HUES48 (cell line): ENCODE measurements around the gene TAGAP.

Source experiments
- H3K27ac ChIP-seq: one replicate; pipeline ENCODE4 v1.7.0; 2013; ENCODE audit warnings: low read depth, low read length, inconsistent platforms
- H3K27me3 ChIP-seq: 2 replicates; pipeline ENCODE4 v1.6.1; 2013; ENCODE audit warnings: mild to moderate bottlenecking, low read length; ENCODE audit not compliant: control insufficient read depth, insufficient read depth
- H3K36me3 ChIP-seq: 2 replicates; pipeline ENCODE4 v1.6.1; 2013; ENCODE audit warnings: low read length; ENCODE audit not compliant: control insufficient read depth, insufficient read depth
- H3K4me1 ChIP-seq: 2 replicates; pipeline ENCODE4 v1.6.1; 2013; ENCODE audit warnings: mild to moderate bottlenecking, low read length; ENCODE audit not compliant: control insufficient read depth, insufficient read depth
- H3K4me3 ChIP-seq: 2 replicates; pipeline ENCODE4 v1.5.1; 2013; ENCODE audit warnings: mild to moderate bottlenecking, low read depth, low read length
- H3K9ac ChIP-seq: 2 replicates; pipeline ENCODE4 v1.6.1; 2013; ENCODE audit warnings: mild to moderate bottlenecking, low read depth, low read length, moderate library complexity
- H3K9me3 ChIP-seq: 2 replicates; pipeline ENCODE4 v1.6.1; 2013; ENCODE audit warnings: low read length; ENCODE audit not compliant: control insufficient read depth, insufficient read depth

Gene TAGAP, protein sequence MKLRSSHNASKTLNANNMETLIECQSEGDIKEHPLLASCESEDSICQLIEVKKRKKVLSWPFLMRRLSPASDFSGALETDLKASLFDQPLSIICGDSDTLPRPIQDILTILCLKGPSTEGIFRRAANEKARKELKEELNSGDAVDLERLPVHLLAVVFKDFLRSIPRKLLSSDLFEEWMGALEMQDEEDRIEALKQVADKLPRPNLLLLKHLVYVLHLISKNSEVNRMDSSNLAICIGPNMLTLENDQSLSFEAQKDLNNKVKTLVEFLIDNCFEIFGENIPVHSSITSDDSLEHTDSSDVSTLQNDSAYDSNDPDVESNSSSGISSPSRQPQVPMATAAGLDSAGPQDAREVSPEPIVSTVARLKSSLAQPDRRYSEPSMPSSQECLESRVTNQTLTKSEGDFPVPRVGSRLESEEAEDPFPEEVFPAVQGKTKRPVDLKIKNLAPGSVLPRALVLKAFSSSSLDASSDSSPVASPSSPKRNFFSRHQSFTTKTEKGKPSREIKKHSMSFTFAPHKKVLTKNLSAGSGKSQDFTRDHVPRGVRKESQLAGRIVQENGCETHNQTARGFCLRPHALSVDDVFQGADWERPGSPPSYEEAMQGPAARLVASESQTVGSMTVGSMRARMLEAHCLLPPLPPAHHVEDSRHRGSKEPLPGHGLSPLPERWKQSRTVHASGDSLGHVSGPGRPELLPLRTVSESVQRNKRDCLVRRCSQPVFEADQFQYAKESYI

DNA sequence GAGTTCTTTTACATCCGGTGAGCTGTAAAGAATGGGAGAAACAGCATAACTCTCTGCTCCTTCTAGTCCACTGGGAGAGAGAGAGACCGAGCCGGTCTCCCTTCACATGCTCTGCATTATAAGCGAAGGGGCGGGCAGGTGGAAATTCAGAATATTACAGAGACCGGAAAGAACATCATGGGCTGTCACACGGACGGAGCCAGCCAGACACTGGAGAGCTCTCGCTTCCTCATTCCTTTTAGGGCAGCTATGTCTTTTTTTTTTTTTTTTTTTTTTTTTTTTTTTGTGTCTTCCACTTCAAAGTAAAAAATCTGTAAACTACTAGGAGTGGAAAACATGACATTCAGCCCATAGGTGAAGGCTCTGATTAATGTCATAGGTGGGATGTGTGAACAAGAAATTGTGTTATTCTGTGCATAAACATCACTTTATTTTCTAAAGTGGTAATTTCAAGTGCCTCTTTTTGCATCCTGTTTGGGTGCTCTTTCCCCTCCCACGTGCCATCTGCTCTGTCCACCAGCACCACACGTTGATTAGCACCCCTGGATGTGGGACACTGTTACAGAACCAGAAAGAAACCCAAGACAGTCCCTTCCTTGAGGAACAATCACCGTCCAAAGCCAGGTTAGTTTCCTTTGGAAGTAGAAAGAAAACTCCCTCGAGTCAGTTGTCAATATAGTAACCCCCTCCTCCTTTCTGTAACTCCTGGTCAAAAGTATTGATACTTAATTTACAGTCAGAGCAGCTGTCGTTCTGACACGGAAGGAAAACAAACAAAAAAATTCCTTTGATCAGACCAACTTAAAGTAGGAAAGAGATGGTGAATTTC is at the start of gene TAGAP:
TAGAP (minus strand) TSS at position 93 of the 829 bp plus-strand sequence. CDS start 845 bp downstream, outside the sequence.
- H3K4me3 ChIP-seq: no peak within 1 kb of the TSS
- no peak within 1 kb of the TSS for H3K27ac ChIP-seq
- no peaks in the 10 kb centered on the region for H3K9me3 ChIP-seq
- H3K36me3 ChIP-seq: no peaks in the 10 kb centered on the region
- H3K4me1 ChIP-seq: peaks cover 9% of the 10 kb centered on the region
- H3K9ac ChIP-seq: no peak within 1 kb of the TSS
- H3K27me3 ChIP-seq: no peaks in the 10 kb centered on the region

DNA sequence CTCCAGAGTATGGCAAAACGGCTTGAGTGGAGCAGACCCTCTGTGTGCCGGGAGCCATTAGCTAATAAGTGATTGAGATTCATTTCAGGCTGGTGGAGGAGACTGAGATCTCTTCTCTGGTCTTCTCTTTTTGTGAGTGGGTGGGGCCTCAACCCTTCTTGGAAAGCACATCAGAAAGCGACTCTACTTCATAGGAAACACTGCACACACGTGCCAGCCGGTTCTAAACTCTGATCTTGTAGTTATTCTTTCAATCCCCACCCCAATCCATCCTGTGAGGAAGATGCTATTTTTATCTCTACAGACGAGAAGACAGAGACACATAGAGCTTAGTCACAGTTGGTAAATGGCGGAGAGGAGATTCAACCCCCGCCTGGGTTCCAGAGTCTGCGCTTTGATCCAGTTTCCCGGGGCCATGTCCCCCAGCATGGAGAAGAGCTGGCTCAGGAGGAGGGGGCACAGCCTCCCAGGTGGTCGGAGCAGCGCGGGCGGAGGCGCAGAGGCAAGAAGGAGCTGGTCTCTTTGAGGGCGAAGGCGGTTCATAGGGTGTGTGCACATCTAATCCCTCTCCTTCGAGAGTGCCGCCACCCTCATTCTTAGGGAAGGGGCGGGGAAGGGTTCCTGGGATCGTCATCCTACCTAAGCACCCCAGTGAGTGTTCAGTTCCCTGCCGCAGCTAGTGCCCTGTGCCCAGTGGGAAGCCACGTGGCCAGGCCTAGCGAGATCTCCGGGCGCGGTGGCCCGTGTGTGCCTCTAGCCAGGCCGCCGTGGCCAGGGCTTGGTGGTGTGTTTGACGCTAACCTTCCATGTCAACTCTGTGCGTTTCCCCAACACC is 49.0 kb upstream of the TAGAP start:
- Histone ChIP-seq H3K9ac (no peak overlapping the region), H3K4me1 (no peaks in the 10 kb centered on the region)

DNA sequence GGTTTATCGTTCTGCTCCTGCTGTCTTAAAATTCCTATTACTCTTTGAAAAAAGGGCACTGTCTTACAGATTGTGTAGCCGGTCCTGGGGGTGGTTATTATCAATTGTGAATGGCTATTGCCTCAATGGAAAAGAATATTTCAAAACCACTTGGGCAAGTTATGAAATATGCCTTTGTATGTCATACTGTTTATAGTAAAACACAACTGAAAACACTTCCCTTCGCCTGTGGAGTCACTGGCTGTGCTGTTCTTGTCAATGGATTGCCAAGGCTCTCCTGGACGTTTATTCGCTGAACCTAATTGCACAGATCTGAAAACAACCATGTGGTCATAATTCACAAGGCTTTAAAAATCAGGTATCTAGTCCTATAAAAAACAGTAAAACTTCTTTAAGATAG is 47.8 kb upstream of the TAGAP start:
- H3K4me3 ChIP-seq: no peak overlapping the region
- H3K36me3 ChIP-seq: no peaks in the 10 kb centered on the region
- no peaks in the 10 kb centered on the region for H3K27me3 ChIP-seq
- H3K4me1 ChIP-seq: no peaks in the 10 kb centered on the region
- H3K27ac ChIP-seq: no peak overlapping the region
- no peaks in the 10 kb centered on the region for H3K9me3 ChIP-seq
- H3K9ac ChIP-seq: no peak overlapping the region

More for the DNA sequence above, 49.0 kb upstream of the TAGAP start:
- H3K36me3 ChIP-seq: no peaks in the 10 kb centered on the region
- H3K27ac ChIP-seq: no peak overlapping the region
- no peaks in the 10 kb centered on the region for H3K27me3 ChIP-seq
- H3K9me3 ChIP-seq: no peaks in the 10 kb centered on the region
- no peak overlapping the region for H3K4me3 ChIP-seq

DNA sequence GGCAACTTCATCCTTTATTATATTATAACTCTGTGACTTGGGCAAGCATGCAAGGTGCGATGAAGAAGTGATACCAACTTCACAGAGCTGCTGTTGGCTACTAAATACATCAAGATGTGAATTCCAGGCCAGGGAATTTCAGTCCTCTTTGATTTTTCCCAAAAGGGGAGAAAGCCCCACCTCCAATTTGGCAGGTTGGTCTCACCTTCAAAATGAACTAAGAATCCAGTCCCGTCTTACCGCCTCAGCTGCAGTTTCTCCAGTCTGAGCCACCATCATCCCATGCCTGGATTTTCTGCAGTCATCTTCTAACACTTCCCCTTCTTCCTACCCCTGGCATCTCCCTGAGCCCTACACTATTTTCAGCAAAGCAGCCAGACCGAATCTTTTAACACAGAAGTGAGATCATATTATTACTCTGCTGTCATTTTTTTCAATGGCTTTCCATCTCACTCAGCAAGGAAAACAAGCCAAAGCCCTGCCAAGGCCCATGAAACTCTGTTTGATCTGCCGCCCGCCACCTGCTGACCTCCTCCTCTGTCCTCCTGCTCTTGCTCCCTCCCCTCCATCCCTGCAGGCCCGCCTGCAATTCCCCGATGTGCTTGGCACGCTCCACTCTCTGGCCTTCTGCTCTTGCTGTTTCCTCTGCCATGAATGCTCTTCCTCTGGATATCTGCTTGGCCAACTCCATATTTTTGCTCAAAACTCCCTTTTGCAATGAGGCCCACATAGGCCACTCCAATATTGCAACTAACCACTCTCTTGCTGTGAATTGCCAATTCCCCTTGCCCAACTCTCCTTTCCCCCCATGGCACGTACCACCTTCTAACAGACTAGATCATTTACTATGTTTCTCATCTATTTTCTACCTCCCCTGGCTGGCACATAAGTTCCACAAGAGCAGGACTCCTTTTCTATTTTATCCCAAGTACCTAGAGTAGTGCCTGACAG is 46.0 kb upstream of the TAGAP start:
- no peak overlapping the region for H3K27ac ChIP-seq
- no peaks in the 10 kb centered on the region for H3K36me3 ChIP-seq
- no peaks in the 10 kb centered on the region for H3K4me1 ChIP-seq

DNA sequence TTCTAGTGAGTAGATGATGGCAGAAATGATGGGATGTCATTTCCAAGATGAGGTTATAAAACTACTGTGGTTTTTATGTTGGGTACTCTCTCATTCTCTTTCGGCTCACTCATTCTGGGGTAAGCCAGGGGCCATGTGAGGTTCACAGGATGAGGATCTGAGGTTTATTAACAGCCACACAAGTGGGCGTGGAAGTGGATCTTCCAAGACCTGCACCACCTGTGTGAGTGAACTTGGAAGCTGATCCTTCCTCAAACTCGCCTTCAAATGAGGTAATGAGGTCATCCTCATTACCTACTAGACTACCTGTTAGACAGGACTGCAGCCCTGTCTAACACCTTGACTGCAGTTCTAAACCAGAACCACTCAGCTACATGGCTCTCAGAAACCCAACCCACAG is 45.1 kb upstream of the TAGAP start:
- H3K27ac ChIP-seq: no peak overlapping the region
- H3K9me3 ChIP-seq: no peaks in the 10 kb centered on the region
- H3K4me1 ChIP-seq: no peaks in the 10 kb centered on the region
- no peak overlapping the region for H3K9ac ChIP-seq
- H3K36me3 ChIP-seq: no peaks in the 10 kb centered on the region
- H3K27me3 ChIP-seq: no peaks in the 10 kb centered on the region
- no peak overlapping the region for H3K4me3 ChIP-seq

More for the DNA sequence above, 46.0 kb upstream of the TAGAP start:
- Histone ChIP-seq H3K27me3 (no peaks in the 10 kb centered on the region), H3K9ac (no peak overlapping the region), H3K4me3 (no peak overlapping the region), H3K9me3 (no peaks in the 10 kb centered on the region)

DNA sequence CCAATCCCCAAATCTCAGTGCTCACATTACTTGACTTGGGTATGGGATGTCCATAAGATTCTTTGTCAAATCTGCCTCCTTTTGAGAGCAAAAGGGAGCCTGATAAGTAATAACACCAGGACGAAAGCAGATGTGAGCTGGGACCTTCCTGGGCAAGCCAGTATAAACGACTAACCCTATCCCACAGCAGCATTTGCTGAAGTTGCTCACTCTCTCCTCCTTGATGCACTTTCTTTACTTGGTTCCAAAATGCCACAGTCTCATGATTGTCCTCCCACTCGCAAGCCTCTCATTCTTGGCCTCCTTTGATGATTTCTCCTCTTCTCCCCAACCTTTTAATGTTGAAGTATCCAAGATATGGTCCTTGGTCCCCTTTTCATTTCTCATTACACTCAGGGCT is 44.7 kb upstream of the TAGAP start:
- no peak overlapping the region for H3K4me3 ChIP-seq
- no peaks in the 10 kb centered on the region for H3K27me3 ChIP-seq
- no peaks in the 10 kb centered on the region for H3K4me1 ChIP-seq
- H3K9ac ChIP-seq: no peak overlapping the region
- no peak overlapping the region for H3K27ac ChIP-seq
- H3K36me3 ChIP-seq: no peaks in the 10 kb centered on the region
- no peaks in the 10 kb centered on the region for H3K9me3 ChIP-seq

DNA sequence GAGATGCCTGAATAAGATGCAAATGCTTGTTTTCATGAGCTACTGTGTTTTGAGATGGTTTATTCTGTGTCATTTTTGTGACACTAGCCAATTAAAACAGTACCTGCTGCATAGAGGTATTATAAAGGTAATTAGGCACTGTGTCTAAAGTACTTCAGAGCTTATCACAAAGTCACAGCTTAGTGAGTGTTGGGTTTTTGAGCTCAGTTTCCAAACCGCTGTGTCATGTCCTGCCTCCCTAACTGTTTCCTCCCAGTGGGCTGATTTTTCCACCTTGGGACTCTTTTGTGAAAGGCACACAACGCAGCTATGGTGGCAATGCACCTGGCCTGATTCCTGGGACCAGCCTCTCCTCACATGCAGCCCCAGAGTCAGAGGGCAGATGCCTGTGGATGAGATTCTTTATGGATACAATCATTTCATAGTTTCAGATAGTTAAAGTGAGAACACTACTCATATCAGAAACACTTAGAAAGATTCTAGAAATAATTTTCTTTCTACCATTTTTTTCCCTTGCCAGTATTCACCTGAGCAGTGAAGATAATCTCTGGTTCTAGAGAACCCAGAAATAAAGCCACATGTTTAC is 41.3 kb upstream of the TAGAP start:
- Histone ChIP-seq H3K4me1 (no peaks in the 10 kb centered on the region; the same call in 1 of the 2 replicates), H3K9ac (no peak overlapping the region), H3K9me3 (no peaks in the 10 kb centered on the region), H3K27me3 (no peaks in the 10 kb centered on the region), H3K27ac (no peak overlapping the region), H3K36me3 (no peaks in the 10 kb centered on the region), H3K4me3 (no peak overlapping the region)

DNA sequence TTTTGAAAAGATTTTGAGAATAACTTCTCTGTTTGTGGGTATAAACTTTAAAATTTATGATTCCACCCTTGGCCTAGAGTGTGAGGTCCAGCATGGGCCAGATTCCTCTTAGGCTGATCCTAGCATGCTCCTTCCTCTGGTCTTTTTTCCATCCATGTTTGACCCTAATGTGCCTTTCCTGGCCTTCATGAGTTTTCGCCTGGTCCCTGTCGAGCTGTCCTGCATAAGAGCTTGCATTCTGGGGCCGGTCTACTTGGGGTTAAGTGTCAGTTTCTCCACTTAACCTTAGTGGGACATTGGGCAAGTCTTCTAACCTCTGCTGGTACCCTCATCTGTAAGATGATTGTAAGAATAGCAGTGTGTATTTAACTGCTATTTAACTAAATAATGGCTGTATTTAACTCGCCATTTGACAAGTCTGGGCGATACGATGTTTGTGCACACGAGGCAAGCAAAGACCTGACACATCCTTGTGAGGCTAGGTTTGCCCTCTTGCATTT is 40.7 kb upstream of the TAGAP start:
- Histone ChIP-seq H3K27me3 (no peaks in the 10 kb centered on the region), H3K27ac (no peak overlapping the region)

DNA sequence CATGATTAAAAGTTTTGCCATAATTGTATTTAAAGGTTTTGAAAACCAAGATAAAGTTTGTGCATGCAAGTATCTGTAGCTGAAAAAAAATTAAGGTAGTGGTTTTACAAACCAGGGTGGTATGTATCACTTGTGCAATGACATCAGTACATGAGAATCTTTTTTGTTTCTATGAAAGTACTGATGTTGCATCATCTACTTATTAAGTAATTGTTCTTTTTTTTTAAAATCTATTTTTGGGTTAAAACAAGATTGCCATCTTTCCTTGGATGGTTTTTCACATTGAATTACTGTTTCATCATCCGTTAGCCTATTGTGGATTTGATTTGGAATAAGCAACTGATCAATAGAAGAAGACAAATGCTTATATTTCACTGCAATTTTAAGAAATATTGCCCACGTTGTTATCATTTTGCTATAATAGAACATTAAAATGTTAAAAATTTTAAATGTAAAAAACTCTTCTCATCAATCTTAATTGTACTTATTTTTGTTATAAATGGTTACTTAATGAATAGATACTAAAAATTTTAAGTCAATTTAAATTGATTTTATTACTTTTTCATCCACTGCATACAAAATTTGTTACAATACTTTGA is 39.8 kb upstream of the TAGAP start:
- Histone ChIP-seq H3K4me3 (no peak overlapping the region), H3K9ac (no peak overlapping the region), H3K27me3 (no peaks in the 10 kb centered on the region), H3K9me3 (no peaks in the 10 kb centered on the region), H3K36me3 (no peaks in the 10 kb centered on the region), H3K27ac (no peak overlapping the region), H3K4me1 (no peaks in the 10 kb centered on the region; the same call in 1 of the 2 replicates)

More for the DNA sequence above, 40.7 kb upstream of the TAGAP start:
- no peak overlapping the region for H3K9ac ChIP-seq
- H3K4me3 ChIP-seq: no peak overlapping the region
- no peaks in the 10 kb centered on the region; the same call in 1 of the 2 replicates for H3K4me1 ChIP-seq
- no peaks in the 10 kb centered on the region for H3K9me3 ChIP-seq
- no peaks in the 10 kb centered on the region for H3K36me3 ChIP-seq
